Measurements from ENCODE around the gene GFOD2.
A peak's percentile ranks its signal among the peaks of the same experiment; 100 is the strongest.

Gene GFOD2

GRCh38 chr16:67733734-67734470 lies 14.8 kb upstream of the GFOD2 start:
- TF ChIP-seq, protein P1, sequence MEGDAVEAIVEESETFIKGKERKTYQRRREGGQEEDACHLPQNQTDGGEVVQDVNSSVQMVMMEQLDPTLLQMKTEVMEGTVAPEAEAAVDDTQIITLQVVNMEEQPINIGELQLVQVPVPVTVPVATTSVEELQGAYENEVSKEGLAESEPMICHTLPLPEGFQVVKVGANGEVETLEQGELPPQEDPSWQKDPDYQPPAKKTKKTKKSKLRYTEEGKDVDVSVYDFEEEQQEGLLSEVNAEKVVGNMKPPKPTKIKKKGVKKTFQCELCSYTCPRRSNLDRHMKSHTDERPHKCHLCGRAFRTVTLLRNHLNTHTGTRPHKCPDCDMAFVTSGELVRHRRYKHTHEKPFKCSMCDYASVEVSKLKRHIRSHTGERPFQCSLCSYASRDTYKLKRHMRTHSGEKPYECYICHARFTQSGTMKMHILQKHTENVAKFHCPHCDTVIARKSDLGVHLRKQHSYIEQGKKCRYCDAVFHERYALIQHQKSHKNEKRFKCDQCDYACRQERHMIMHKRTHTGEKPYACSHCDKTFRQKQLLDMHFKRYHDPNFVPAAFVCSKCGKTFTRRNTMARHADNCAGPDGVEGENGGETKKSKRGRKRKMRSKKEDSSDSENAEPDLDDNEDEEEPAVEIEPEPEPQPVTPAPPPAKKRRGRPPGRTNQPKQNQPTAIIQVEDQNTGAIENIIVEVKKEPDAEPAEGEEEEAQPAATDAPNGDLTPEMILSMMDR (conservative IDR thresholded peaks at IDR 0.05; ENCODE audit: low read depth, low read length), result no peak
- no peak for DNase-seq (ENCODE audit: low read depth)
- H3K4me3 ChIP-seq (ENCODE audit: low read length), result no peak overlapping the region

DNA sequence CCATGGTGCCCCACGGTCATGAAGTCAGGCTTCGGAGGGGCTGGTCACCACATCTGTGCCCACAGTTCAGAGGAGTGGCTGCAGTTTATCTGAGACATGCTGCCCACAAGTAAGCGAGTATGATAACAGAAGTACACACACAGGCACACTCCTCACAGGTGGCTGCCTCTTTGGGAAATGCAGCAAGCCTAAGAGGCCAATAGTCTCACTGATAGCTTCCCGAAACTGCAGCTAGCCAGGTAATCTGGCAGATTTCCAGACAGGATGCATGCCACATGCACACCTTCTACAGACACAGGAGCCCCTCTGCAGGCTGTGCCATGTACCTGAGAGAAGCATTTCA lies 12.6 kb upstream of the GFOD2 start:
- H3K4me3 ChIP-seq (ENCODE audit: low read length), result no peak overlapping the region
- DNase-seq (ENCODE audit: low read depth), result no peak
- TF ChIP-seq, protein P1 (conservative IDR thresholded peaks at IDR 0.05; ENCODE audit: low read depth, low read length), result no peak

DNA sequence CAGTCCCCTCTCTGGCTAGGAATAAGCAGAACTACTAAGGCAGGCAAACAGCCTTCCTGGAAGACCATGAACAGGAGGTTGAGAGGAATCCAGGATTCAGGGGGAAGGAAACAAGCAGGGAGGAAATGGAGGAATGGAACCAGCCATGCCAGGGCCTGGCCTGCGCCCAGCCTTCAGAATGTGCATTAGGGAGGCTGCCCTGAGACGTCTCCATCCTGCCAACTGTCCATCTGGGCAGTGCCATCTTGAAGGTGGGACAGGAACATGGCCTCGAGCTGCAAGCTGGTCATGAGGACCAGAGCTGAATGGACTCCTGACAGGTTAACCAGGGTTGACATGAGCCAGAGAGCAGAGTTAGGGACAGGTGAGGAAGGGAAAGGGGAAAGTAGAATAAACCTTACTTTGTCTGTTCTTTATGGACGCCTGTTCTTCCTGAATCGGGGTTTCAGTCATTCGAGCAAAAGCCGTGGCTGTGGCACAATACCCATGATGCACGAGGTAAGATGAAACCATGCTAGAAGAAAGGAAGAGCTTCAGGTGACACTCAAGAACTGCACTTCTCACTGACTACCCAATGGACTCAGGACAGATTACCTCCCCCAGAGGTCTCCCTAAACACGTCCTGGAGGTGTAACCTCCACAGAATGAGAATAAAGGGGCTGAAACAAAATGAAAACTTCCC lies 12.1 kb upstream of the GFOD2 start:
- TF ChIP-seq, protein P1 (conservative IDR thresholded peaks at IDR 0.05; ENCODE audit: low read depth, low read length), result no peak
- no peak overlapping the region for H3K4me3 ChIP-seq (ENCODE audit: low read length)
- DNase-seq (ENCODE audit: low read depth), result no peak

- H3K4me3 ChIP-seq (ENCODE audit: low read length), result no peak overlapping the region
- TF ChIP-seq, protein P1 (conservative IDR thresholded peaks at IDR 0.05; ENCODE audit: low read depth, low read length), result peak; percentile 2
- DNase-seq (ENCODE audit: low read depth), result no peak
Observed at GRCh38 chr16:67730326-67730725, 11.2 kb upstream of the GFOD2 start.

GRCh38 chr16:67729636-67730248 lies 10.6 kb upstream of the GFOD2 start:
- no peak overlapping the region for H3K4me3 ChIP-seq (ENCODE audit: low read length)
- TF ChIP-seq, protein P1 (conservative IDR thresholded peaks at IDR 0.05; ENCODE audit: low read depth, low read length), result no peak
- no peak for DNase-seq (ENCODE audit: low read depth)

DNA sequence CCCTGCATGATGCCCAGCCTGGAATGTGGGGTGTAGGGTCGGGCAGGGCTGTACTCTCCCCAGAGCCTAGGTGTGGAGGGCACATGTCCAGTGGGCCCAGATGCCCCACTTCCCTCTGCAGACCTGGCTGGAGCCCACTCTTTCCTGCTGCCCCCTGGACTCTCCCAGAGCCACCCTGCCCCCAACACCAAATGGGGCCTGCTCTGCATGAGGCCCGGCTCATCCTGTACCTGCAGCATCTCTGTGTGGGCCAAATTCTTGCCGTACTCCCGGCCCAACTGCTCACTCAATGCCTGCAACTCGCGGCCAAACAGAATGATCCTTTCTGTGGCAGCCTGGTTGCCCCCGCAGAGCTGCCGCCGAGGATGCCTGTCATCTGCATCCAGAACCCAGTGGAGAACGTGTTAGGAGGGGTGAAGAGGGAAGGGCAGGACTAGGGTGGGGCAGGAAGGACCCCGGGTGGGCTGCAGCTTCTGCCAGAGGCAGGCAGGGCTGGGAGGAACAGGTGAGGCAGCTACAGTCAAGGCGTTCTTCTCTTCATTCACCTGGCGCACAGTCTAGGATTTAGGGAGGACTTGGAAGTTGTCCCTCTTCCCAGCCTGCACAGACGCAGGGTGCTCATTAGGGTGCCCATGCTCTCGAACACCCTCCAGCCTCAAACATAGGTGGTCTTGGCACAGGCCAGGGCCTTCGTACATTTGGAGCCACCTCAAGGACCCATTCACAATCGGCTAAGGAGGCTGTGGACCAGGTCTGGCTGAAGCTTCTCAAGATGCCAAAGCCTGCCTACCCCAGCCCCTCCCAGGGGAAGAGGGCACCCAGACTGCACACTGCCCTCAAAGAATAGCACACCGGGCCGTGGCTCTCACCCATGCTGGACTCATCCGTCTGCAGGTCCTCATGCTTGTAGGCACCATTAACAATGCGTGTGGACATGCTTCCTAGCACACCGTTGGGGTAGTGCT lies 8.7 kb upstream of the GFOD2 start:
- DNase-seq (ENCODE audit: low read depth), result no peak
- no peak overlapping the region for H3K4me3 ChIP-seq (ENCODE audit: low read length)
- TF ChIP-seq, protein P1 (conservative IDR thresholded peaks at IDR 0.05; ENCODE audit: low read depth, low read length), result no peak
